ENCODE results near the gene TM9SF2.
A peak's percentile ranks its signal among the peaks of the same experiment; 100 is the strongest.

Gene TM9SF2

DNA sequence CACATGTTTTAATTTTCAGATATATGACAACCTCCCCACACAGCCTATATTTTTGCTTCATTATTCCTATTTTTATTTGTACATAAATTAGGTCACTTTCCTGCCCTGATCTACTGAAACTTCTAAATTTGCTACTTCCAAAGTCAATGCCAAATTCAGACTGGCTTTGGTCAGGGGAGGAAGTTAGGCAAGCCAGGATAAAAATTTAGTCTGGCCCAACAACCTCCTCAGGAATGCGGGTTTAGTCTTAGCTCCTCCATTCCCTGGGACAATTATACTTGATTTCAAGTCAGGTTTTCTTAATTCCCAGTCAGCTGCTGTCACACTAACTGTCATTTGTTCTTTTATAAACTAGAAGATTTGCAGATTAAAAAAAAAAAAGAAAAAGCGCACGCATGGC, 84.3 kb downstream of the TM9SF2 start:
- TF ChIP-seq, protein P1, sequence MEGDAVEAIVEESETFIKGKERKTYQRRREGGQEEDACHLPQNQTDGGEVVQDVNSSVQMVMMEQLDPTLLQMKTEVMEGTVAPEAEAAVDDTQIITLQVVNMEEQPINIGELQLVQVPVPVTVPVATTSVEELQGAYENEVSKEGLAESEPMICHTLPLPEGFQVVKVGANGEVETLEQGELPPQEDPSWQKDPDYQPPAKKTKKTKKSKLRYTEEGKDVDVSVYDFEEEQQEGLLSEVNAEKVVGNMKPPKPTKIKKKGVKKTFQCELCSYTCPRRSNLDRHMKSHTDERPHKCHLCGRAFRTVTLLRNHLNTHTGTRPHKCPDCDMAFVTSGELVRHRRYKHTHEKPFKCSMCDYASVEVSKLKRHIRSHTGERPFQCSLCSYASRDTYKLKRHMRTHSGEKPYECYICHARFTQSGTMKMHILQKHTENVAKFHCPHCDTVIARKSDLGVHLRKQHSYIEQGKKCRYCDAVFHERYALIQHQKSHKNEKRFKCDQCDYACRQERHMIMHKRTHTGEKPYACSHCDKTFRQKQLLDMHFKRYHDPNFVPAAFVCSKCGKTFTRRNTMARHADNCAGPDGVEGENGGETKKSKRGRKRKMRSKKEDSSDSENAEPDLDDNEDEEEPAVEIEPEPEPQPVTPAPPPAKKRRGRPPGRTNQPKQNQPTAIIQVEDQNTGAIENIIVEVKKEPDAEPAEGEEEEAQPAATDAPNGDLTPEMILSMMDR (conservative IDR thresholded peaks at IDR 0.05; ENCODE audit: control insufficient read depth, insufficient read depth, low read depth, low read length): no peak
- no peak overlapping the region for H3K4me3 ChIP-seq (ENCODE audit: control insufficient read depth, low read depth, low read length)
- no peak for DNase-seq (ENCODE audit: low read depth)

DNA sequence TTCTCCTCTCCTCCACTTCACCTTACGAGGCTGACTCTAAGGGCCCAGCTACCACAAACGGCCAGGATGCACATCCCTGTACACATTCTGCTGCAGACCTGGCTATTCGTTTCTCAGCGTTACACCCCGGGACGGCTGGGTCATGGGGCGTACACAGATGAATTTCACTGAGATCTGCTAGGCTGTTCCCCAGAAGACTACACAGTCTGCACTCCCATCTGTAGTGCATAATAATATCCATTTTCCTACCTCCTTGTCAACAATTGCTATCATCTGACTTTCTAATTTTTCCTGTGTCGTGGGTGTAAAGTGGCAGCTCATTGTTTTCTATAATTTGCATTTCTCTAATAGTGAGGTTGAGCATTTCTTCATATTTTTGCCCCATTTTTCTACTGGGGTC, 85.7 kb downstream of the TM9SF2 start:
- H3K4me3 ChIP-seq (ENCODE audit: control insufficient read depth, low read depth, low read length): no peak overlapping the region
- DNase-seq (ENCODE audit: low read depth): no peak
- TF ChIP-seq, protein P1 (conservative IDR thresholded peaks at IDR 0.05; ENCODE audit: control insufficient read depth, insufficient read depth, low read depth, low read length): no peak

DNA sequence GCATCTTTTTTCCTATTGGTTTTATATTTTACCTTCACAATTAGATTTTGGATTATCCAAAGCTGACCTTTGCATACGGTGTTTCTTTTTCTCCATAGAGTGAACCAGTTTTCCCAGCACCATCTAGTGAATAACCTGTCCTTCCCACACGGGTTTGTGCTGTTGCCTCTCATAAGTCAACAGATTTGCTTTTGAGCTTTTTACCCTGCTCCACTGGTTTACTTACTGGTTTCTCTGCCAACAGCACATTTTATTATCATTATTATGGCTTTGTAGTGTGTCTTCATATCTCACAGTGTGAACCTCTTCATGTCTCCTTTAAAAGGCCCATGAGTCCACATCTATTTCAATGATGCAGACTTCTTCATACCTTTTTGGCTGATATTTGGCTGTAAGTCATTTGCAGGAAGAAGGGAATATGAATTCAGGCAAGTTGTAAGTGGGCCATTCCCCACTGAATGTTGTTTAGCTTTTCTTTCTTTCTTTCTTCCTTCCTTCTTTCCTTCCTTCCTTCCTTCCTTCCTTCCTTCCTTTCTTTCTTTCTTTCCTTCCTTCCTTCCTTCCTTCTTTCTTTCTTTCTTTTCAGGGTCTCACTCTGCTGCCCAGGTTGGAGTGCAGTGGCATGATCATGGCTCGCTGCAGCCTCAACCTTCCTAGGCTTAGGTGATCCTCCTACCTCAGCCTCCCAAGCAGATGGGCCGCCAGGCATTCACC, 86.8 kb downstream of the TM9SF2 start:
- no peak for DNase-seq (ENCODE audit: low read depth)
- H3K4me3 ChIP-seq (ENCODE audit: control insufficient read depth, low read depth, low read length): no peak overlapping the region
- TF ChIP-seq, protein P1 (conservative IDR thresholded peaks at IDR 0.05; ENCODE audit: control insufficient read depth, insufficient read depth, low read depth, low read length): no peak

DNA sequence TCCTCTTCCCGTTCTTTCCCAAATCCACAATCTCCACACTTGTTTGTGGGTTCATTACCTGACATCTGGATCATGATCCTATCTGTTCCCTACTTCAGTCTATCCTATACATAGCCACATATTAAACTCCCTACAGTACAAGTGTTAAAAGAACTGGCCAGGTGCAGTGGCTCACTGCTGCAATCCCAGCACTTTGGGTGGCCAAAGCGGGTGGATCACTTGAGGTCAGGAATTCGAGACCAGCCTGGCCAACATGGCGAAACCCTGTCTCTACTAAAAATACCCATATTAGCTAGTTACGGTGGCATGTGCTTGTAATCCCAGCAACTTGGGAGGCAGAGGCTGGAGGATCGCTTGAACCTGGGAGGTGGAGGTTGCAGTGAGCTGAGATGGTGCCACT, 88.3 kb downstream of the TM9SF2 start:
- DNase-seq (ENCODE audit: low read depth): no peak
- H3K4me3 ChIP-seq (ENCODE audit: control insufficient read depth, low read depth, low read length): no peak overlapping the region
- TF ChIP-seq, protein P1 (conservative IDR thresholded peaks at IDR 0.05; ENCODE audit: control insufficient read depth, insufficient read depth, low read depth, low read length): no peak

DNA sequence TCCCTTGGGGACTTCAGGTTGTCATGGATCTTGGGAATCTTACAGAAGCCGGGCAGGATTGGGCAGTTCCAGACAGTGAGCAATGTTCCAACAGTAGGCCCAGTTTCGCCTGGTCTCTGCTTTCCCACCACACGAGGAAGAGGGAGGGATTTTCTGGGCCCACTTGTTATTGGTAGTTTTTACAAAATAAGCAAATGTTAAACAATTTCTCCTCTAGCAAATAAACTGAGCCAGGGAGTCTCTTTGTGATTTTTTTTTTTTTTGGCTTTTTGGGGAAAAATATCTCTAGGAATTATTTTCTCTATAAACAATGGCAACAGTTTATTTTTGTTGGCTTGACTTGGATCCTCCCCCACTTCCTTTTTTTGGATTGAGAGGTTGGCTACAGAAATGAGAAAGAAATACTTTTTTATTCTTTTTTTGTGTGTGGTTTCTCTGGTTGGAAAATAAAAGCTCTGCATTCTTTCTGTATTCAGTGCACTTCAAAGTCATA, 89.3 kb downstream of the TM9SF2 start:
- DNase-seq (ENCODE audit: low read depth): peak; percentile 8
- H3K4me3 ChIP-seq (ENCODE audit: control insufficient read depth, low read depth, low read length): no peak overlapping the region
- TF ChIP-seq, protein P1 (conservative IDR thresholded peaks at IDR 0.05; ENCODE audit: control insufficient read depth, insufficient read depth, low read depth, low read length): no peak

DNA sequence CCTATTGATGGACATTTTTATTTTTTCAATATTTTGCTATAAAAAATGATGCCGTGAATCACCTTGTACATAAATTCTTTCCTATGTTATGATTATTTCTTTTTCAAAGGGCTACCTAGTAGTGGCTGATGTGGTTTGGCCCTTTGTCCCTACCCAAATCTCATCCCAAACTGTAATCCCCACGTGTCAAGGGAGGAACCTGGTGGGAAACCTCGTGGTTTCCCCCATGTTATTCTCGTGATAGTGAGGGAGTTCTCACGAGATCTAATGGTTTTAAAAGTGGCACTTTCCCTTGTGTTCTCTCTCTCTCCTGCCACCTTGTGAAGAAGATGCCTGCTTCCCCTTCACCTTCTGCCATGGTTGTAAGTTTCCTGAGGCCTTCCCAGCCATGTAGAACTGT, 94.9 kb downstream of the TM9SF2 start:
- no peak overlapping the region for H3K4me3 ChIP-seq (ENCODE audit: control insufficient read depth, low read depth, low read length)
- DNase-seq (ENCODE audit: low read depth): no peak
- TF ChIP-seq, protein P1 (conservative IDR thresholded peaks at IDR 0.05; ENCODE audit: control insufficient read depth, insufficient read depth, low read depth, low read length): no peak

Data from fibroblast of mammary gland (primary cell).